Thoracic aorta (tissue), 2 donors: Measurements from ENCODE around the gene BPGM. TPM values are rescaled to one million over a fixed set of nuclear protein-coding genes. Genes with fewer than 3 reads are reported as not detected.

Experiments
- ATAC-seq: fragments of 150-250 bp; one replicate; pipeline ENCODE4 v1.8.0; 2017; ENCODE audit warnings: low read depth; ENCODE audit not compliant: insufficient number of reproducible peaks, low FRiP score
- DNase-seq: peaks from one replicate; pipeline ENCODE4 v3.0.0-alpha.2; 2020; ENCODE audit warnings: low spot score
- H3K27ac ChIP-seq, 2 donors: fragments of 200-600 bp; sonication (generic); 1 replicate in 1 of 2; 2 replicates in 1 of 2; pipeline ENCODE4 v1.5.1; 2016; ENCODE audit warnings: mild to moderate bottlenecking in 2 of 2, moderate library complexity in 2 of 2
- H3K27me3 ChIP-seq: fragments of 200-600 bp; sonication (generic); replicated peaks from 2 replicates; pipeline ENCODE4 v1.6.0; 2016; ENCODE audit warnings: mild to moderate bottlenecking; ENCODE audit not compliant: insufficient read depth
- H3K36me3 ChIP-seq: fragments of 200-600 bp; sonication (generic); one replicate; pipeline ENCODE4 v1.5.1; 2016
- H3K4me1 ChIP-seq, 2 donors: fragments of 200-600 bp; sonication (generic); 1 replicate in 1 of 2; 2 replicates in 1 of 2; pipeline versions ENCODE4 v1.5.1 to v1.6.0; 2016; ENCODE audit warnings: low read depth in 2 of 2, mild to moderate bottlenecking in 1 of 2; ENCODE audit not compliant: control insufficient read depth in 1 of 2
- H3K4me3 ChIP-seq: fragments of 200-600 bp; sonication (generic); 2 replicates; pipeline ENCODE4 v1.5.1; 2016; ENCODE audit warnings: mild to moderate bottlenecking
- H3K9me3 ChIP-seq: fragments of 200-600 bp; sonication (generic); 2 replicates; pipeline ENCODE4 v1.5.1; 2016
- total RNA-seq, 2 donors: library from RNA; depleted of rRNA; stranded (reverse); fragments of >200 nt; gene quantifications; one replicate each; pipeline versions ENCODE4 v1.1.0 to v1.2.3, GENCODE V29; 2016
- TF ChIP-seq, protein P1 (sequence below): fragments of 200-600 bp; sonication (generic); IDR thresholded peaks from one replicate; pipeline ENCODE4 v1.5.1; 2019; ENCODE audit warnings: antibody characterized with exemption

BPGM gene
- total RNA-seq, 2 donors from 2014 or later, result 20.0 to 22.3 TPM

DNA sequence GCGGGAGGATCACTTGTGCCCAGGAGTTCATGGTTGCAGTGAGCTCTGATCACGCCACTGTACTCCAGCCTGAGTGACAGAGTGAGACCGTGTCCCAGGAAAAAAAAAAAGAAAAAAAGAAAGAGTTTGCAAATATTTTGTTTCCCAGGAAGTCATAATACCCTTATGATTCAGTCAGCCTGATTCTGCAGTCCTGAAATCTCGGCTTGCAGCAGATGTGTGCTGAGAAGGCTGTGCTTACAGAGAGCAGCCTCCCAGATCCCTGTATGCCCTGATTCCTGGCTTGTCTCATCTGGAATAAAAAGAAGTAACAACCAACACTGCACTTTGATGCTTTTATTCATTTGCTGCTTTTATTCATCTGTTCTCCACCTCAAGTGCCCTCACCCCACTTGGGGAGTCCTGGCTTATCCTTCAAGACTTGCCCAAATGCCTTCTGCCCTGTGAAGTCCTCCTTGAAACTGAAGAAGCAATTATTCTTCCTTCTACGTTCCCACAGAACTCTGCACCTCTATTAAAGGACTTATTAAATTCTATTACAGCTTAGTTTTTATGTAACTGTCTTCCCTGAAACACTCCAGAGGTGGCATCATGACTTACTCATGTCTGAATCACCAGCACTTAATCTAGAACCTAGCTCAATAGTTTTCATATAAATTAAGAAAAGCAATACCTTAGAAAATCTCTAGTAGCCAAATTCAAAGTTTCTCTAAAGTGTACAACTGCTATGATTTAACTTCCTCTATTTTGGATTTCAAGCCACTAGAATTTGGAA lies 27.7 kb upstream of the BPGM start:
- H3K27ac ChIP-seq, result no peak overlapping the region
- H3K4me3 ChIP-seq, result no peak overlapping the region
- no peaks in the 10 kb centered on the region for H3K27me3 ChIP-seq
- ATAC-seq (no peak), DNase-seq (no peak)
- no peaks in the 10 kb centered on the region for H3K9me3 ChIP-seq
- TF ChIP-seq, protein P1, sequence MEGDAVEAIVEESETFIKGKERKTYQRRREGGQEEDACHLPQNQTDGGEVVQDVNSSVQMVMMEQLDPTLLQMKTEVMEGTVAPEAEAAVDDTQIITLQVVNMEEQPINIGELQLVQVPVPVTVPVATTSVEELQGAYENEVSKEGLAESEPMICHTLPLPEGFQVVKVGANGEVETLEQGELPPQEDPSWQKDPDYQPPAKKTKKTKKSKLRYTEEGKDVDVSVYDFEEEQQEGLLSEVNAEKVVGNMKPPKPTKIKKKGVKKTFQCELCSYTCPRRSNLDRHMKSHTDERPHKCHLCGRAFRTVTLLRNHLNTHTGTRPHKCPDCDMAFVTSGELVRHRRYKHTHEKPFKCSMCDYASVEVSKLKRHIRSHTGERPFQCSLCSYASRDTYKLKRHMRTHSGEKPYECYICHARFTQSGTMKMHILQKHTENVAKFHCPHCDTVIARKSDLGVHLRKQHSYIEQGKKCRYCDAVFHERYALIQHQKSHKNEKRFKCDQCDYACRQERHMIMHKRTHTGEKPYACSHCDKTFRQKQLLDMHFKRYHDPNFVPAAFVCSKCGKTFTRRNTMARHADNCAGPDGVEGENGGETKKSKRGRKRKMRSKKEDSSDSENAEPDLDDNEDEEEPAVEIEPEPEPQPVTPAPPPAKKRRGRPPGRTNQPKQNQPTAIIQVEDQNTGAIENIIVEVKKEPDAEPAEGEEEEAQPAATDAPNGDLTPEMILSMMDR, result no peak
- peaks cover 6 to 10% of the 10 kb centered on the region in 2 donors for H3K4me1 ChIP-seq
- no peaks in the 10 kb centered on the region for H3K36me3 ChIP-seq

GRCh38 chr7:134619627-134620331 lies 26.9 kb upstream of the BPGM start:
- TF ChIP-seq, protein P1, result no peak
- Histone ChIP-seq H3K27me3 (no peaks in the 10 kb centered on the region), H3K4me1 (peaks cover 0 to 2% of the 10 kb centered on the region in 2 donors), H3K36me3 (no peaks in the 10 kb centered on the region), H3K9me3 (no peaks in the 10 kb centered on the region), H3K4me3 (no peak overlapping the region), H3K27ac (no peak overlapping the region)
- no peak for ATAC-seq
- DNase-seq, result no peak

DNA sequence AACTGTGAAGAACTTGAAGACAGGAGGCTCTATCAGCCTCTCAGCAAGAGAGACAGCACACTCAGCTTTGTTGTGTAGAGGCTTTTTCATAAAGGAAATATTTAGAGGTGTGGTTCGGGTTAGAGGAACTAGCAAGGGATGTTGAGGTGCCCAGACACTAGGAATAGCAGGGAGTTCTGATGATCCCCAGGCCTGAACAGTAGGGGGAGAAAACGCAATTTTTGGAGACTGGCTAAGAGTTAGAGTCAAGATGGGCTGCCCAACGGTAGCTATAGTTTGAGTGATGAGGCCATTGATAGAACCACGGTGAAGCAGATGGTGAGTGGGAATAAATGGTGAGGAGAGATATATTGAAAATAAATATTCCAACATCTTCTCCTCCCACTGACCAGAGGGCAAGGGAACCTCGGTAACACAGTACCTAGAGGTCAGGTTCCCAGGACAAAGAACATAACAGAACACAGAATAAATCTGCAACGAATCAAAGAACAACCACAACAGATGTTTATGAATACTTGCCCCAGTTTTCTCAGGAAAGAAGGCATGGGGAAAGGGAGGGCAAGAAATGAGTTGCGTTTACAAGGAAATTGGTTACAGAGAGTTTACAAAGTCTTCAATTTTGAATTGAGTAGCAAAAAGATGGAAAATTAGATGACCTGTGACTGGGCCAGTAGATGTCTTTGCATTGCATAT lies 24.2 kb upstream of the BPGM start:
- Histone ChIP-seq H3K4me3 (no peak overlapping the region), H3K27ac (no peak overlapping the region), H3K36me3 (no peaks in the 10 kb centered on the region), H3K9me3 (no peaks in the 10 kb centered on the region), H3K4me1 (no peaks in the 10 kb centered on the region), H3K27me3 (no peaks in the 10 kb centered on the region)
- TF ChIP-seq, protein P1, result no peak
- no peak for DNase-seq
- no peak for ATAC-seq

DNA sequence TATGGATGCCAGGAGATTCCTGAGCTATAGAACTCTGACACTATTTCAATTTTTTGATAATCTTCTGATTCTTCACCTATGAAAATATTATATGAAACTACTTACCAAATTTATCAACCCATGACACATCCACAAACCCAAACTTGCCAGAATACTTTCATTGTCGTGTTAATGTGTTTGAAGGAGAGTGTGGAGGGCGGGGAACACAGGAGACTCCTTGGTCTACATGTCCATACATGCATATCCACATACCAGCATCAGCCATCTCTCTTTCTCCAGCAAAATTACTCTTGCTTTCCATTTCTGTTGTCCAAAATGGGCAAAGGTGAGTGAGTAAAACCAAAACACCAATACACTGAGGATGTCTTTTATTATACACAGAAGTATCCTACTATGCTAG lies 23.5 kb upstream of the BPGM start:
- H3K27ac ChIP-seq, result no peak overlapping the region
- no peaks in the 10 kb centered on the region for H3K4me1 ChIP-seq
- ATAC-seq, result no peak

More for the DNA sequence above, 23.5 kb upstream of the BPGM start:
- no peak for DNase-seq
- TF ChIP-seq, protein P1, result no peak
- no peaks in the 10 kb centered on the region for H3K27me3 ChIP-seq
- H3K4me3 ChIP-seq, result no peak overlapping the region
- H3K9me3 ChIP-seq, result no peaks in the 10 kb centered on the region
- H3K36me3 ChIP-seq, result no peaks in the 10 kb centered on the region
